HepG2 (cell line): Measurements from ENCODE around the gene OR8A1. TPM values are rescaled to one million over a fixed set of nuclear protein-coding genes. Genes with fewer than 3 reads are reported as not detected.

ENCODE experiments used
- ARHGAP35 ChIP-seq: sonication (generic); formaldehyde crosslinking; IDR thresholded peaks from 2 replicates; pipeline ENCODE4 v1.9.0; 2022; ENCODE audit warnings: mild to moderate bottlenecking, inconsistent platforms, moderate library complexity, missing genetic modification reagents, borderline replicate concordance
- ARID2 ChIP-seq: sonication (generic); formaldehyde crosslinking; IDR thresholded peaks from 2 replicates; pipeline ENCODE4 v1.8.1; 2022; ENCODE audit warnings: mild to moderate bottlenecking, missing genetic modification reagents, borderline replicate concordance
- GATAD2A ChIP-seq: IDR thresholded peaks from 2 replicates; pipeline ENCODE4 v1.6.1; 2016
- IKZF5 ChIP-seq: IDR thresholded peaks from 2 replicates; pipeline ENCODE4 v1.6.1; 2018; ENCODE audit warnings: missing genetic modification reagents, mild to moderate bottlenecking, missing compliant biosample characterization
- MIER2 ChIP-seq: IDR thresholded peaks from 2 replicates; pipeline ENCODE4 v1.6.1; 2016; ENCODE audit warnings: missing biosample characterization, missing genetic modification reagents
- NFIB ChIP-seq: sonication (generic); formaldehyde crosslinking; IDR thresholded peaks from 2 replicates; pipeline ENCODE4 v1.9.0; 2021; ENCODE audit warnings: missing genetic modification reagents, mild to moderate bottlenecking, borderline replicate concordance
- PHF20 ChIP-seq: sonication (generic); formaldehyde crosslinking; IDR thresholded peaks from 2 replicates; pipeline ENCODE4 v1.5.0; 2020; ENCODE audit warnings: mild to moderate bottlenecking, missing genetic modification reagents
- ZBTB10 ChIP-seq: sonication (generic); formaldehyde crosslinking; IDR thresholded peaks from 2 replicates; pipeline ENCODE4 v1.4.0; 2020; ENCODE audit warnings: missing genetic modification reagents, borderline replicate concordance
- ZNF318 ChIP-seq: sonication (generic); formaldehyde crosslinking; IDR thresholded peaks from 2 replicates; pipeline ENCODE4 v1.4.0; 2020; ENCODE audit warnings: mild to moderate bottlenecking, missing genetic modification reagents
- ZNF816 ChIP-seq: sonication (generic); formaldehyde crosslinking; IDR thresholded peaks from 2 replicates; pipeline ENCODE4 v1.8.0; 2022; ENCODE audit warnings: missing genetic modification reagents, mild to moderate bottlenecking, borderline replicate concordance
- polyA plus RNA-seq, 8 experiments: library from polyadenylated mRNA; depleted of rRNA in 3 of 8; stranded (reverse) in 7 of 8; unstranded in 1 of 8; fragments of >200 nt; fragmentation: Illumina TruSeq in 4 of 8; extraction: Trizol in 4 of 8; gene quantifications; 2 replicates each; pipeline versions ENCODE4 v1.2.1 to v1.2.3, GENCODE V29; 2011 to 2016; ENCODE audit warnings: low read depth in 4 of 8, missing spikeins in 1 of 8, mixed read lengths in 1 of 8; ENCODE audit not compliant: insufficient read depth in 1 of 8
- total RNA-seq, 5 experiments: library from RNA; depleted of rRNA; stranded (reverse); fragments of >200 nt; fragmentation: Illumina TruSeq; extraction: Trizol; gene quantifications; 2 replicates each; pipeline ENCODE4 v1.2.3, GENCODE V29; 2016; ENCODE audit warnings: low read depth in 1 of 5

OR8A1 gene
- total and polyA plus RNA-seq, 2 of the 13 experiments (the other 11 are each of a cell fraction or from before 2014, with no cell fraction given) = not detected

GRCh38 chr11:124582565-124582964 is 12.8 kb downstream of the OR8A1 start (continued):
- TF ChIP-seq ZNF318 (CRISPR knock-in tag) = no peak
- TF ChIP-seq ARID2 (CRISPR knock-in tag) = no peak
- TF ChIP-seq NFIB (CRISPR knock-in tag) = no peak
- no peak for TF ChIP-seq ARHGAP35
- no peak for TF ChIP-seq GATAD2A
- no peak for TF ChIP-seq IKZF5 (CRISPR knock-in tag)
- TF ChIP-seq MIER2 (CRISPR knock-in tag) = no peak
- TF ChIP-seq ZBTB10 (CRISPR knock-in tag) = no peak
- no peak for TF ChIP-seq PHF20
- no peak for TF ChIP-seq ZNF816 (CRISPR knock-in tag)
